Stimulated activated CD8-positive, alpha-beta memory T cell treated with anti-CD3 and anti-CD28 coated beads, Interleukin-2, amount 100 ng/mL, for 48 hours (primary cell): ENCODE results near the gene IL24.
"Not testable (repeated sequence)": the region's sequence is repeated elsewhere in the genome, so short reads cannot be mapped to it uniquely, and the experiment has no call there.

Experiments
- DNase-seq, 2 donors: peaks; one replicate each; pipeline ENCODE4 v3.0.0-alpha.2; 2020; ENCODE audit warnings: low read depth in 2 of 2

Gene IL24

GRCh38 chr1:206904423-206905142, 7.3 kb downstream of the IL24 start:
- no peak for DNase-seq

GRCh38 chr1:206905295-206906164, 8.3 kb downstream of the IL24 start:
- DNase-seq, result no peak

- no peak for DNase-seq
Observed at GRCh38 chr1:206907304-206907991, 10.2 kb downstream of the IL24 start.

GRCh38 chr1:206908038-206908437, 10.8 kb downstream of the IL24 start:
- no peak for DNase-seq

- DNase-seq, result no peak
Observed at GRCh38 chr1:206909161-206909882, 12.1 kb downstream of the IL24 start.

- DNase-seq, result no peak
Observed at GRCh38 chr1:206909883-206910318, 12.7 kb downstream of the IL24 start.

- DNase-seq, result no peak
Observed at GRCh38 chr1:206911064-206911663, 13.9 kb downstream of the IL24 start.

- peak in 1 of 2 donors; percentile 43 for DNase-seq
Observed at GRCh38 chr1:206912445-206913095, 15.3 kb downstream of the IL24 start.

GRCh38 chr1:206913766-206914537, 16.7 kb downstream of the IL24 start:
- no peak for DNase-seq

GRCh38 chr1:206915030-206915735, 17.9 kb downstream of the IL24 start:
- DNase-seq, result no peak

GRCh38 chr1:206916000-206916709, 18.9 kb downstream of the IL24 start:
- DNase-seq, result no peak

GRCh38 chr1:206918076-206918475, 20.8 kb downstream of the IL24 start:
- DNase-seq, result no peak

- no peak for DNase-seq
Observed at GRCh38 chr1:206921772-206922265, 24.6 kb downstream of the IL24 start, which contains the start of gene FCMR. Gene FCMR, minus strand, starts transcription at chr1:206921941. Its CDS starts 87 bp downstream, at chr1:206921854.

GRCh38 chr1:206922524-206922923, 25.3 kb downstream of the IL24 start:
- no peak for DNase-seq

GRCh38 chr1:206923009-206923960, 26.0 kb downstream of the IL24 start:
- DNase-seq, result peak; percentile 52 to 55

- DNase-seq, result not testable (repeated sequence)
Observed at GRCh38 chr1:206923961-206924557, 26.8 kb downstream of the IL24 start.
